GM12801 (cell line): ENCODE data around the gene GALR1.

Source experiments
- CTCF ChIP-seq: IDR thresholded peaks from one replicate; pipeline ENCODE4 v1.5.1; 2011; ENCODE audit warnings: control low read depth; ENCODE audit not compliant: insufficient read length; ENCODE audit errors: extremely low read depth

GALR1 gene

GRCh38 chr18:77316008-77316407, 66.4 kb downstream of the GALR1 start:
- no peak for TF ChIP-seq CTCF

GRCh38 chr18:77316641-77317040, 67.0 kb downstream of the GALR1 start:
- TF ChIP-seq CTCF: no peak

- TF ChIP-seq CTCF: no peak
Measured at GRCh38 chr18:77320971-77321559, 71.4 kb downstream of the GALR1 start.

GRCh38 chr18:77321823-77322805, 72.5 kb downstream of the GALR1 start:
- TF ChIP-seq CTCF: no peak

DNA sequence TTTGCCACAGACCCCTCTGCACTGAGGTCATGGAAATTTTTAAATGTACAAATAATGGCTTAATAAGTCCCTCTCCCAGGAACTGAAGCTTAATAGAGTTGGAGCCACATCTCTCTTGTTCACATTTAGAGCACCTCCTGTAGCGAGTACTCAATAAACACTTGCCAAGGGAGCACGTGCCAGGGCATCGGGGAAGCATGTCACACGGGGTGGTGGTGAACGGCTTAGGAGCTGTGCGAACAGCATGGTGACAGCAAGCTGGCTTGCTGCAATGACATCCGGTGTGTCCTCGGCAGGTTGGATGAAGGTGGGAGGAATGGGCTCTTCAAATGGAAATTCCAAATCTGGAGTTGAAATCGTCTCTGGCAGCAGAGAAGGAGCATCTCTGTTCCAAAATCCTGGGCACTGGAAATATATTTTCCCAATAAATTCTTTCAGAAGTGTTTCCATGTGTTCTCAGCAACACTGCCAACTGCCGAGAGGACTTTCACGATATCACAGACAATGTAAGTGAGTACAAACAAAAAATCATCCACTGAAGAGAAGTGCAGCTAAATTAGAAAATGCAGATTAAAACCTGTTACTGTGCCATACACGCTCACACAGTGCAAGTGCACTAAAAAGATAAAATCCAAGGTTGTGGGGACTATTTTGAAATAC, 74.1 kb downstream of the GALR1 start:
- TF ChIP-seq CTCF: no peak
